Testis (tissue), 2 donors: Measurements from ENCODE around the gene LPCAT4.

Experiments
- POLR2A ChIP-seq: fragments of 450-650 bp; IDR thresholded peaks from one replicate; pipeline ENCODE4 v1.6.1; 2017; ENCODE audit warnings: antibody characterized with exemption, mild to moderate bottlenecking, moderate library complexity
- TF ChIP-seq, protein P1 (sequence below), 3 experiments: fragments of 450-650 bp in 2 of 3; fragments of 200-600 bp in 1 of 3; sonication (generic) in 1 of 3; IDR thresholded peaks; one replicate each; pipeline ENCODE4 v1.5.1; 2016 to 2019; ENCODE audit warnings: antibody characterized with exemption in 3 of 3, mild to moderate bottlenecking in 2 of 3, moderate library complexity in 1 of 3

DNA sequence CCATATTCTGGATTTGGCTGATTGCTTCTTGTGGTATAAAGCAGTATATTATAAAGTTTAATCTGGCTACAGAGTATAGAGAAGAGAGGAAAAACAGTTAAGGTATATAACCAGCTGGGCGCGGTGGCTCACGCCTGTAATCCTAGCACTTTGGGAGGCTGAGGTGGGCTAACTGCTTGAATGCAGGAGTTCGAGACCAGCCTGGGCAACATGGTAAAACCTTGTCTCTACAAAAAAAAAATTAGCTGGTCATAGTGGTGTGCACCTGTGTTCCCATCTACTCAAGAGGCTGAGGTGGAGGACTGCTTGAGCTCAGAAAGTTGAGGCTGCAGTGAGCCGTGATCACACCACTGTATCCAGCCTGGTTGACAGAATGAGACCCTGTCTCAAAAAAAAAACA lies 36.7 kb downstream of the LPCAT4 start:
- TF ChIP-seq, protein P1, sequence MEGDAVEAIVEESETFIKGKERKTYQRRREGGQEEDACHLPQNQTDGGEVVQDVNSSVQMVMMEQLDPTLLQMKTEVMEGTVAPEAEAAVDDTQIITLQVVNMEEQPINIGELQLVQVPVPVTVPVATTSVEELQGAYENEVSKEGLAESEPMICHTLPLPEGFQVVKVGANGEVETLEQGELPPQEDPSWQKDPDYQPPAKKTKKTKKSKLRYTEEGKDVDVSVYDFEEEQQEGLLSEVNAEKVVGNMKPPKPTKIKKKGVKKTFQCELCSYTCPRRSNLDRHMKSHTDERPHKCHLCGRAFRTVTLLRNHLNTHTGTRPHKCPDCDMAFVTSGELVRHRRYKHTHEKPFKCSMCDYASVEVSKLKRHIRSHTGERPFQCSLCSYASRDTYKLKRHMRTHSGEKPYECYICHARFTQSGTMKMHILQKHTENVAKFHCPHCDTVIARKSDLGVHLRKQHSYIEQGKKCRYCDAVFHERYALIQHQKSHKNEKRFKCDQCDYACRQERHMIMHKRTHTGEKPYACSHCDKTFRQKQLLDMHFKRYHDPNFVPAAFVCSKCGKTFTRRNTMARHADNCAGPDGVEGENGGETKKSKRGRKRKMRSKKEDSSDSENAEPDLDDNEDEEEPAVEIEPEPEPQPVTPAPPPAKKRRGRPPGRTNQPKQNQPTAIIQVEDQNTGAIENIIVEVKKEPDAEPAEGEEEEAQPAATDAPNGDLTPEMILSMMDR (IDR thresholded peaks at IDR 0.05): no peak
- no peak for TF ChIP-seq POLR2A
